ENCODE results near the gene ERC2. TPM values are rescaled to one million over a fixed set of nuclear protein-coding genes. Genes with fewer than 3 reads are reported as not detected.

The ERC2 gene
- total RNA-seq, 1 donor from 2014 or later: 0.11 TPM

- H3K27me3 ChIP-seq: no peaks in the 10 kb centered on the region
- intact Hi-C loops (cut with DNase I): no loop called here
- no peak for DNase-seq (ENCODE audit: low spot score in 2 of 2)
- no peak overlapping the region for H3K4me3 ChIP-seq
- no peaks in the 10 kb centered on the region for H3K9me3 ChIP-seq
- no peak for TF ChIP-seq CTCF (IDR thresholded peaks at IDR 0.05)
- H3K4me1 ChIP-seq: no peaks in the 10 kb centered on the region
- H3K27ac ChIP-seq: no peak overlapping the region
- no peaks in the 10 kb centered on the region for H3K36me3 ChIP-seq
These were observed 926.8 kb downstream of the ERC2 start for GRCh38 chr3:55541456-55541855.

GRCh38 chr3:55541016-55541415, 927.3 kb downstream of the ERC2 start:
- H3K9me3 ChIP-seq: no peaks in the 10 kb centered on the region
- H3K27ac ChIP-seq: no peak overlapping the region
- TF ChIP-seq CTCF (IDR thresholded peaks at IDR 0.05): no peak
- intact Hi-C loops (cut with DNase I): no loop called here
- no peaks in the 10 kb centered on the region for H3K27me3 ChIP-seq
- DNase-seq (ENCODE audit: low spot score in 2 of 2): no peak
- no peaks in the 10 kb centered on the region for H3K36me3 ChIP-seq
- no peaks in the 10 kb centered on the region for H3K4me1 ChIP-seq
- no peak overlapping the region for H3K4me3 ChIP-seq

- Histone ChIP-seq H3K9me3 (no peaks in the 10 kb centered on the region), H3K4me1 (no peaks in the 10 kb centered on the region), H3K27me3 (no peaks in the 10 kb centered on the region), H3K4me3 (no peak overlapping the region), H3K27ac (no peak overlapping the region), H3K36me3 (no peaks in the 10 kb centered on the region)
- intact Hi-C loops (cut with DNase I): no loop called here
- no peak for DNase-seq (ENCODE audit: low spot score in 2 of 2)
- no peak for TF ChIP-seq CTCF (IDR thresholded peaks at IDR 0.05)
These were observed 927.7 kb downstream of the ERC2 start for GRCh38 chr3:55540579-55540978.

GRCh38 chr3:55538158-55538557, 930.1 kb downstream of the ERC2 start:
- intact Hi-C loops (cut with DNase I): no loop called here
- H3K27me3 ChIP-seq: no peaks in the 10 kb centered on the region
- H3K36me3 ChIP-seq: no peaks in the 10 kb centered on the region
- H3K27ac ChIP-seq: no peak overlapping the region
- no peaks in the 10 kb centered on the region for H3K4me1 ChIP-seq
- DNase-seq (ENCODE audit: low spot score in 2 of 2): no peak
- H3K4me3 ChIP-seq: no peak overlapping the region
- H3K9me3 ChIP-seq: no peaks in the 10 kb centered on the region
- TF ChIP-seq CTCF (IDR thresholded peaks at IDR 0.05): no peak

GRCh38 chr3:55537563-55537962, 930.7 kb downstream of the ERC2 start:
- no peak for DNase-seq (ENCODE audit: low spot score in 2 of 2)
- H3K36me3 ChIP-seq: no peaks in the 10 kb centered on the region
- no peaks in the 10 kb centered on the region for H3K27me3 ChIP-seq
- no peak for TF ChIP-seq CTCF (IDR thresholded peaks at IDR 0.05)
- no peak overlapping the region for H3K27ac ChIP-seq
- intact Hi-C loops (cut with DNase I): no loop called here
- H3K4me3 ChIP-seq: no peak overlapping the region
- no peaks in the 10 kb centered on the region for H3K9me3 ChIP-seq
- no peaks in the 10 kb centered on the region for H3K4me1 ChIP-seq

GRCh38 chr3:55537129-55537528, 931.1 kb downstream of the ERC2 start:
- DNase-seq (ENCODE audit: low spot score in 2 of 2): no peak
- Histone ChIP-seq H3K9me3 (no peaks in the 10 kb centered on the region), H3K4me3 (no peak overlapping the region), H3K27me3 (no peaks in the 10 kb centered on the region), H3K27ac (no peak overlapping the region), H3K36me3 (no peaks in the 10 kb centered on the region), H3K4me1 (no peaks in the 10 kb centered on the region)
- TF ChIP-seq CTCF (IDR thresholded peaks at IDR 0.05): no peak
- intact Hi-C loops (cut with DNase I): no loop called here
